GM10847 (cell line): ENCODE results near the gene VPS26C.

Experiments used
- POLR2A ChIP-seq: IDR thresholded peaks from 2 replicates; pipeline ENCODE4 v1.6.1; 2011; ENCODE audit not compliant: insufficient read length; ENCODE audit errors: extremely low read depth

Gene VPS26C

DNA sequence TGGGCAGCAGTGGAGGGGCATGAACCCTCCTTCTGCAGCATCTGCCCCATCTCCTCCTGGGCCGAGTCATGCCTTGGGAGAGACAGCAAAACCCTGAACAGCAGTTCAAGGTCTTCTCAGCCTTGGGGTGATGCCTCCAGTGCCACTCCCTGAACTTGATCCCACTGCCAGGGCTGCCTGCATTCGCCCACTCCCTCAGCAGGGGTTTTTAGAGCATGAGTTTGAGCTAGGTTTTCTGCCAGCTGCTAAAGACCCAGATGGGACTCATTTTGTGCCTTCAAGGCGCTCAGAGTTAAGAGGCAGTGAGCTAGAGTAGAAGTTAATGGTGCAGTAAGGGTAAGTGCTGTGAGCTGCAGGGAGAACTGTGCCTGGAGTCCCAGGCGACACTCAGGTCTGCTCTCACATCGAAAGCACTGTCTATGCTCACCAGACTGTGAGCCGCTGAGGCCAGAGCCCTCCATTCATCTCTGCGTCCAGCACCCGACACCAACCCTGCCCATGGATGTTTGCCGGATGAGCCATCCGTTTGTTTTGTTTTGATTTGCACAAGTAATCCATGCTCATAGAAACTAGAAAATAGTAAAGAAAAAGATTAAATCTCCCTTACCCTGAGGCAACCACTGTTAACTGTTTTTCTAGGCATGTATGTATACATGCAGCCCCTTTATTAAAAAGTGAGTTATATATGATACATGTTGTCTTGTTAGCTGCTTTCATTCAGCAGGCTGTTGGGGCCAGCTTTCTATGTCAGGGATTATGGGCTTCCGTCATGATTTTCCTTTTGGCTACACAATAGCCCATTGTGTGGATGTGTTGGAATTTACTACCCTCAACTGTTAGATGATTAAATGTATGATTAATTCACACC is 67.8 kb downstream of the VPS26C start:
- TF ChIP-seq POLR2A, result no peak

DNA sequence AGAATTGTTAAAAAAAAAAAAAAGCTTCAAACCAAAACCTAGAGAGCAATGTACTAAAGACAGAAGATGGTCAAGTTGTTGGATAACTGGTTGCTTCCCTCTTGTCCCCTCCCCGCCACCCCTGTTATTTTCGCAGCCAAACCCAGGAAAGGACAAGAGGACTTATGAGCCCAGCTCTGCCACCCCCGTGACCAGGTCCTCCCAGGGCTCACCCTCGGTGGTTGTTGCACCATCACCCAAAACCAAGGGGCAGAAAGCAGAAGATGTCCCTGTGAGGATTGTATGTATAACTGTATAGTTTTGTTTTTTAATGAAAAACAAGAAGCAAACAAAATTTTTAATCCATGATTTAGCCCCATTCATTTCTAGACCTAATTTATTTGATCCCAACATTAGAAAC is 69.4 kb downstream of the VPS26C start:
- no peak for TF ChIP-seq POLR2A

GRCh38 chr21:37196847-37197246 is 70.3 kb downstream of the VPS26C start:
- no peak for TF ChIP-seq POLR2A

GRCh38 chr21:37195610-37196009 is 71.5 kb downstream of the VPS26C start:
- TF ChIP-seq POLR2A, result no peak

GRCh38 chr21:37195059-37195458 is 72.1 kb downstream of the VPS26C start:
- TF ChIP-seq POLR2A, result no peak

DNA sequence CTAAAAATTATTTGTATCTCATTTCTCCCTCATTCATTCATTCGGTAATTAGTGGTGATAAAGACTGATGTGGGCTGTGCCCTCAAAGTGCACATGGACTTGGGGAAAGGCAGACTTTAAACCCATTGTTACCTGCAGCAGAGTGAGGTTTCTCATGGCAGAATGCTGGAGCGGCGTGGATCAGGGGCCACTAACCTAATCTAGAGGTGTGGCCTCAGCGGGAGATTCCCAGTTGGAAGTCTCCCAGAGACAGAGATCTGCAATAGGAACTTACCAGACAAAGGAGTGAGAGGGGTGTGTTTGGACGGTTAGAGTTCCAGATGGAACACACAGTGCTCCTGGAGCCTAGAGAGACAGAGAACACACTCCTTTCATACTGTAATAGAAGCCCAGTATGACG is 73.5 kb downstream of the VPS26C start:
- no peak for TF ChIP-seq POLR2A

GRCh38 chr21:37193006-37193405 is 74.1 kb downstream of the VPS26C start:
- no peak for TF ChIP-seq POLR2A

DNA sequence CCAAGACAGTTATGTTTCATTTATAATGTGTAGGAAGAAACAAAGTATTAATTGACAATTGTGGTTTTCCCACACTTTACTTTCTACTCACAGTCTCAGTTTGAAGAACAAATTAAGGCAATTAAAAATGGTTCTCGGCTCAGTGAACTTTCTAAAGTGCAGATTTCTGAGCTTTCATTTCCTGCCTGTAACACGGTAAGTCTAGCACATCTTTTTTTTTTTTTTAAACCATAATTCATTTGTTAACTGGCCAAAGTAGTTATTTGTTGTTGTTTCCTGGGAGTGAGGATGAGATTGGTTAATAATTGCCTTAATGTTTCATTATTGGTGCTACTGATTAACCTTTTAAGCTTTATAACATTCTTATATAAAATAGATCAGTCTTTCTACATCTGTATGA is 75.1 kb downstream of the VPS26C start:
- no peak for TF ChIP-seq POLR2A

DNA sequence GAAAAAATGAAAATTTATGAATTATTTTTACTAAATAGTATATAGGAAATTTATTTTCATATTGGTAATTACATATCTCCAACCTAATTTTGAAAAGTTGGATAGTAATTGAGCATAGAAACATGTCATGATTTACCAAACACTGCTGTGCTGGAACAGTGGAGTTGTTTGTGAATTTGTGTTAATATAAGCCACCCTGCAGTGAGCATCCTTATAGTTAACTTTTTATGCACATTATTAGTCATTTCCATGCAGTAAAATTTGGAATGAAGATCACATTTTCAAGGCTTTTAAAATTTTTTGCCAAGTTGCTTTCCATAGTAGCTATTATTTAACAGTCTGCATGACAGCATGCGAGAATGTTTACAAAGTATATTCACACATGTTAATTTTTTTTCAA is 78.3 kb downstream of the VPS26C start:
- TF ChIP-seq POLR2A, result no peak

- TF ChIP-seq POLR2A, result no peak
These were observed 80.2 kb downstream of the VPS26C start for GRCh38 chr21:37186983-37187382.

- no peak for TF ChIP-seq POLR2A
These were observed 82.1 kb downstream of the VPS26C start for GRCh38 chr21:37184784-37185593.

DNA sequence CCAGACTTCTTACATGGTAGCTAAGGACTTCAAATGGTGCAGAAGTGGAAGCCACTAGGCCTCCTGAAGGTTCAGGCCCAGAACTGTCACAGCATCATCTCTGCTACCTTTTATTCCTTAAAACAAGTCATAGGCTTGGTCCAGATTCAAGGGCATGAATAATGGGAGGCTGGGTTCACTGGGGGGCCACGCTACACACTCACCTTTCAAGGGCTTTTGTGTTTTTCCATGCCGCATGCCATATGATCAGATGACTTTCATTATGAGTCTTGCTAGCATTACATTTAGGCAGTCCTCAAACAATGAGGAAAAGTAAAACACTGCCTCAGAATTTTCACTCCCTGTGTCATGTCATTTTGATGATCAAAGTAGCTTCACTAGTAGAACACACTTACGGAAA is 83.4 kb downstream of the VPS26C start:
- TF ChIP-seq POLR2A, result no peak

DNA sequence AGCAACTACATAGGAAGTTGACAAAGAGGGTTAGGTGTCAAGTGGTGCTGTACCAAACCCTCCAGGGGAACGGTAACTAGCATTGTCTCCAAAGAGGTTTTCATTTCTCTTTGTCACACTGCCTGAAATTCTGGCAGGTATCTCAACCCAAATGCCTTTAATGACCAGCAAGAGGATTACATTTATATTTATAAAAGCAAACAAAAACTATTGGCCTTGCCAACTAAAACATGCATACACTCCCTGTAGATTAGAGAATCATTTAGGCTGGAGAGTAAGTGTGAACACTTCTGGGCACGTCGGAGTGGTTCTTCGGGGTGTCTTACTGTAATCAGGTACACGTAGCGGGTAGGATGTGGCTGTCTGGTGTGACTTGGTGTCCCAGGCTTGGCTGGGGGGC is 84.9 kb downstream of the VPS26C start:
- TF ChIP-seq POLR2A, result no peak

DNA sequence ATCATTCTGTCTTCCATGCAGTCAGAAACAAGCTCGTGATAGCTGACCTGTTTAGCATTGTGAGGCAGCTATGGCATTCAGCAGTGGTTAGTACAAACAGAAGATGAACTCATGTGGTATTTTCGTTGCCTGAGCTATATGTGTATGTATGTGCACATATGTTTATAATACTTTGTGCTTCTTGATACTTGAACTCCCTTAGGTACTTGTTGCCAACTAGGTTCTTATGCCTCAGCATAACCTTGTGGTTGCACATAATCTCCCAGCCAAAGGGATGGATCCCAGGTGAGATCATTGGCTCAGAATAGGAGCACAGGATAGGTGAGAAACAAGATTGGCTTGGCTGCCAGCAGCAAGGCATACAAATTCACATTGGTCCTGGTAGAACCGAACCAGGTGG is 86.1 kb downstream of the VPS26C start:
- TF ChIP-seq POLR2A, result no peak

GRCh38 chr21:37176716-37177115 is 90.4 kb downstream of the VPS26C start:
- no peak for TF ChIP-seq POLR2A
